Measurements from ENCODE around the gene SORBS2. TPM values are rescaled to one million over a fixed set of nuclear protein-coding genes. Genes with fewer than 3 reads are reported as not detected.
"Not testable (repeated sequence)": the region's sequence is repeated elsewhere in the genome, so short reads cannot be mapped to it uniquely, and the experiment has no call there.

Gene SORBS2
- total RNA-seq, 1 donor from 2014 or later: 911 TPM

DNA sequence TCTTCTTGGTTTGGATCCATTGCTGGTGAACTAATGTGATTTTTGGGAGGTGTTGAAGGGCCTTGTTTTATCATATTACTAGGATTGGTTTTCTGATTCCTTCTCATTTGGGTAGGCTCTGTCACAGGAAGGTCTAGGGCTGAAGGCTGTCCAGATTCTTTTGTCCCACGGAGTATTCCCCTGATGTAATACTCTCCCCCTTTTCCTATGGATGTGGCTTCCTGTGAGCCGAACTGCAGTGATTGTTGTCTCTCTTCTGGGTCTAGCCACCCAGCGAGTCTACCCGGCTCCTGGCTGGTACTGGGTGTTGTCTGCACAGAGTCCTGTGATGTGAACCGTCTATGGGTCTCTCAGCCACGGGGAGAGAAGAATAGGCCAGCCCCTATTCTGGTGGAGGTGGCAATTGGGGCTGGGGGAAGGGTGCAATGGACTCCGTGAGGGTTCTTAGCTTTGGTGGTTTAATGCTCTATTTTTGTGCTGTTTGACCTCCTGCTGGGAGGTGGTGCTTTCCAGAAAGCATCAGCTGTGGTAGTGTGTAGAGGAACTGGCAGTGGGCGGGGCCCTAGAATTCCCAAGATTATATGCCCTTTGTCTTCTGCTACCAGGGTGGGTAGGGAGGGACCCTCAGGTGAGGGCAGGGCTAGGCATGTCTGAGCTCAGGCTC, 252.6 kb downstream of the SORBS2 start:
- intact Hi-C loops (cut with micrococcal nuclease); ATAC-seq: not testable (repeated sequence)

GRCh38 chr4:185554365-185555126, 257.4 kb downstream of the SORBS2 start:
- intact Hi-C loops (cut with micrococcal nuclease): no loop called here
- DNase-seq: no peak
- ATAC-seq: peak; percentile 81

More for the DNA sequence above, 252.6 kb downstream of the SORBS2 start:
- not testable (repeated sequence) for DNase-seq

DNA sequence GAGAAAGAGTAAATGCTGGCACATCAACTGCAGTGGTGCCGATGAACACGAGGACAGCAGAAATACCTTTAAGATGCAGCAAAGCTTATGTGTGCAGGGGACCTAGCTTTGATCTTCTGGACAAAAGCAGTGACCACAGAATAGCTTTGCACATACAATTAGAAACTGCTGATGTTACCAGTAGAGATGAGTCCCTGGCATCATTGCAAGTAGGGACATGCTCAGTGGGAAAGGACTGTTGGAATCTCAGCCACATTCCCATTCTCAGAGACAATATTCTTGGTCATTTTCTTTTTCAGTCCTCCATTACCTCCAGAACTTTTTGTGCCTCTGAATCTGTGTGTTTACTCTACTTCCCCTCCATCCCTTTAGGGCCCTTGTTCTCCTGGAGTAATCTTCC, 259.7 kb downstream of the SORBS2 start:
- DNase-seq (no peak), ATAC-seq (no peak)
- intact Hi-C loops (cut with micrococcal nuclease): no loop called here

- ATAC-seq: no peak
- intact Hi-C loops (cut with micrococcal nuclease): no loop called here
- no peak for DNase-seq
Measured at GRCh38 chr4:185550933-185551332, 261.1 kb downstream of the SORBS2 start.

GRCh38 chr4:185549095-185549639, 262.8 kb downstream of the SORBS2 start:
- intact Hi-C loops (cut with micrococcal nuclease): no loop called here
- ATAC-seq (no peak), DNase-seq (no peak)

DNA sequence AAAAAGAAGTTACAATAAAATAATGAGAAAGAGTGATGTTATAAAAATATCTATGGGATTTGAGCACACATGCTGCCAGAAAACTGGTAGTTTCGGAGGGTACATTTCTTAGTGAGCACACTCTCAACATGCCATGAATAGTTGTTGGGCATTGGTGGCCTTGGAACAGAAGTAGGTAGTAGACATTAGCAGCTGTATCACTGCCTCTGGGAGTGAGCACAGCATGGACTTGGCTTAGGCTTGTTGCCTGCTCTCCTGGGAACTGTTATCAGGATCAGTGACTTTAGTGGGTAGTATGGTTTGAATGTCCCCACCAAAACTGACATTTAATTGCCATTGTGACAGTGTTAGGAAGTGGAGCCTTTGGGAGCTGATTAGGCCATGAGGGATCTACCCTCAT, 263.4 kb downstream of the SORBS2 start:
- DNase-seq: no peak
- ATAC-seq: peak; percentile 42
- intact Hi-C loops (cut with micrococcal nuclease): no loop called here

DNA sequence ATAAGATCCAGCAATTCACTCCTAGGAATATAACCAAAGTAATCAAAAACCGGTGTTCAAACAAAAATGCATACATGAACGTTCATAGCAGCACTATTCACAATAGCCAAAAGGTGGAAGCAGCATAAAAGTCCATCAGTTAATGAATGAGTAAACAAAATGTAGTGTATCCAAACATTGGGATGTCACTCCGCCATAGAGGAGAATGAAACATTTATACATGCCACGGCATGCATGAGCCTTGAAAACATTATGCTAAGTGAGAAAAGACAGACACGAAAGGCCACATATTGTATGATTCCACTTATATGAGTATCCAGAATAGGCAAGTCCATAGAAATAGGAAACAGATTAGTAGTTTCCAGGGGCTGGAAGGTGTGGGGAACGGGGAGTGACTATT, 265.7 kb downstream of the SORBS2 start:
- ATAC-seq: no peak
- DNase-seq: no peak
- intact Hi-C loops (cut with micrococcal nuclease): no loop called here

GRCh38 chr4:185542626-185543315, 269.2 kb downstream of the SORBS2 start:
- intact Hi-C loops (cut with micrococcal nuclease): no loop called here
- peak; percentile 82 for DNase-seq
- peak; percentile 94 for ATAC-seq

GRCh38 chr4:185541251-185541727, 270.7 kb downstream of the SORBS2 start:
- intact Hi-C loops (cut with micrococcal nuclease): no loop called here
- ATAC-seq: peak; percentile 51
- DNase-seq: peak; percentile 74

DNA sequence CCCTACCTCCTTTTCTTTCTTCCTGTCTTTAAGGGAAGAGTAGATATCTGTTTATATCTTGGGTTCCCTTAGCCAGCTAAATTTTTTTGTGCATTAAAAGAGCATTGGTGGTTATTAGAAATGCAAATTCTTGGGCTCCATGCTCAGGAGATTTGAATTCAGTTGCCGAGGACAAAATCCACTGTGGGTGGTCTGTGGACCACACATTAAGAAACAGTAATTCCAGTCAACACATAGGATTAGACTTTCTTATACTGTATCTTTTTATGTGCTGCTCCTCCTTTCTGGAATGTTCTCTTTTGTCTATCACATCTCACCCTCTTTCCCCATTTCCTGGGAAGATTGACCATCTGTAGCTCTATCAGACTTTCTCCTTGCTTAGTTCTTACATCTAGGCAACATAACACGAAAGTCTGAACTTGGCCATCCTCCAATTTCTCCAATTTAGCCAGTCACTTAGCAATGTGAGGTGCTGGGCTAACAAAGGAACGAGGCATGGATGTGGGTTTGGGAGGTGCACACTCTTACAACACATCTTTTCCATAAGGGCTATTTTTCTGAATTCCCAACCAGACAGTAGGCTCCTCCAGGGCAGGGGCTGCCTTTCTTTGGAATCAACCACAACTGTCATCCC, 271.4 kb downstream of the SORBS2 start:
- ATAC-seq (no peak), DNase-seq (no peak)
- intact Hi-C loops (cut with micrococcal nuclease): no loop called here

GRCh38 chr4:185540040-185540439, 272.0 kb downstream of the SORBS2 start:
- intact Hi-C loops (cut with micrococcal nuclease): no loop called here
- DNase-seq (no peak), ATAC-seq (no peak)

DNA sequence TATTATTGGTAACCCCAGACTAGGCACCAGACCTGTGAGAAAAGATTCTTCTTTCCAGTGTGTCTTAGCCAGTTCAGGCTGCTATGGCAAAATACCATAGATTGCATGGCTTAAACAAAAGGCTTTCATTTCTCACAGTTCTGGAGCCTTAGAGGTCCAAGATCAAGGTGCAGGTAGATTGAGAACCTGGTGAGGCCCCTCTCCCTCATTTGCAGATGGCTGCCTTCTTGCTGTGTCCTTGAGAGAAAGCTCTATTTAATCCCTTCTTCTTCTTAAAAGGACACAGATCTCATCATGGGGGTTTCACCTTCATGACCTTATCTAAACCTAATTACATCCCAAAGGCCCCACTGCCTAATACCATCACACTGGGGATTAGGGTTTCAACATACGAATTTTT, 273.2 kb downstream of the SORBS2 start:
- DNase-seq: no peak
- no peak for ATAC-seq
- intact Hi-C loops (cut with micrococcal nuclease): no loop called here

DNA sequence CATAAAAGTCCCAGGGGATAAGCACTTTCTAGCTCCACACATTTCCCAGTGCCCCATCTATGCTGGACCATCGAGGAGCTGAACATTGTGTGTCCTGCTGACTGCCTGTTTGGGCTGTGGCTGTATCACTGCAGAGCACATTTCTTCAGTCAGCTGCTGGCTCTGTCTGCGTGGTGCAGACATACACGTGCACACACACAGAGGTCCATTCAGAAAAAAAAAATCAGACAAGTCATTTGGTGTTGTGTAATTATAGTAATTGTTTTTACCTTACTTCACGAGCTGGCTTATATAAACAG, 275.6 kb downstream of the SORBS2 start:
- ATAC-seq: peak; percentile 70
- intact Hi-C loops (cut with micrococcal nuclease): no loop called here
- DNase-seq: peak; percentile 57

DNA sequence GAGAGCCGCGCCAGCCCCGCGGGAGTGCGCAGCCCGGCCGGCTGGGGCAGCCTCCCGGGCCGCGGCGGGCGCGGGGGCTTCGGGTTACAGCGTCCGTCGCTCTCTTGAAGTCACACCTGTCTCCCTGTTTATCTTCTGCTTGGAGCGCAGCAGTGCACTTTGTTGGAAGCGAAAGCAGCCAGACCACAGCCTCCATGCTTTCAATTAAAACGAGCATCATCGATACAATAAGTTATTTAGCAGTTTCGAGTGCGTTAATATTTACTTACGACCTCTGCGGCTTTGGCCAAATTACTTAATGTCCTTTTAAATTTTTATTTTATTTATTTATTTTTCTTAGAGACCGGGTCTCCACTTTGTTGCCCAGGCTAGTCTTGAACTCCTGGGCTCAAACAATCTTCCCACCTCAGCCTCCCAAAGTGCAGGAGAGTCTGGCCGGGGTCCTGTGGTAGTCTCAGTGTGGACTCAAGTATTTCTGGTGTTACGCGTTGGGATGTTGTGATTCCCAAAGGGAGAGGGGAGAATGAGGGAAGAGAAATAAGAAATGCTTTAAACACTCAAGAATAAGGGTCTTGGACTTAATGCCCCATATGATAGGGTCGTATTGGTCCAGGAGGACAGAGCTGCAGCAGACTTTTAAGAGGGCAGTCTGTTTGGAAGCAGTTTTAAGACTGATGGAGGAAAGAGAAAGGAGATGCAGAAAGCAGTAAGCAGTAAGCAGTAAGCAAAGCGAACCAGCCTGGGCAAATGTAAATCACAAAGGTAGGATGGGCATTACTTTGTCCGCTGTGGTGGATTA, 276.2 kb downstream of the SORBS2 start:
- DNase-seq (no peak), ATAC-seq (no peak)
- intact Hi-C loops (cut with micrococcal nuclease): no loop called here
